ENCODE measurements around the gene CRYZL1.
"Not testable (repeated sequence)": the region's sequence is repeated elsewhere in the genome, so short reads cannot be mapped to it uniquely, and the experiment has no call there.

Gene CRYZL1

GRCh38 chr21:33634254-33634653, 7.3 kb downstream of the CRYZL1 start:
- Mint-ChIP-seq H3K9me3 (no peaks in the 10 kb centered on the region), H3K36me3 (ENCODE audit: low read depth) (peaks cover 10% of the 10 kb centered on the region), H3K4me1 (ENCODE audit: low read depth) (peaks cover 5% of the 10 kb centered on the region), H3K4me3 (no peak overlapping the region), H3K27me3 (ENCODE audit: low read depth) (no peaks in the 10 kb centered on the region), H3K27ac (no peak overlapping the region)
- no peak for DNase-seq (ENCODE audit: low spot score)

GRCh38 chr21:33626151-33626550, 15.4 kb downstream of the CRYZL1 start:
- not testable (repeated sequence) for H3K27me3 Mint-ChIP-seq (ENCODE audit: low read depth); H3K4me3 Mint-ChIP-seq; H3K27ac Mint-ChIP-seq; H3K4me1 Mint-ChIP-seq (ENCODE audit: low read depth); DNase-seq (ENCODE audit: low spot score); H3K9me3 Mint-ChIP-seq
- peaks cover 15% of the 10 kb centered on the region for H3K36me3 Mint-ChIP-seq (ENCODE audit: low read depth)

DNA sequence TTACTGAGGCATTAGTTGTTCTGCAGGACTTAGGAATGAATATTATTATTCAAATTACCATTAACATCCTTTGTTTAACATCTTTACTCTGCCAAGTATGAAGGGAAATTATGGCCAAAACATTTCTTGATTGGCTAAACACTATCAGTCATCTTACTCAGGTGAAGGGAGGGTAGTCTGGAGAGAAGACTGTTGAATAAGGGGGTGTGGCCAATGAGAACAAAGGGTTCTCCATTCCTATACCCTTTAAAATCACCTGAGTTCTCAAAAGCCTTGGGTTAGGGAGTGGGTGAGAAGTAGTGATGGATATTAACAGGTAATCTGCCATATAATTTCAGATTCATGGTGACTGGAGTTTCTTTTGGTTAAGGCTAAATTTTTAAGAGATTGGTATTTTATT, 19.3 kb downstream of the CRYZL1 start:
- no peak for DNase-seq (ENCODE audit: low spot score)
- Mint-ChIP-seq H3K4me3 (no peak overlapping the region), H3K27ac (no peak overlapping the region), H3K36me3 (ENCODE audit: low read depth) (peaks cover 20% of the 10 kb centered on the region), H3K4me1 (ENCODE audit: low read depth) (peaks cover 3% of the 10 kb centered on the region), H3K27me3 (ENCODE audit: low read depth) (no peaks in the 10 kb centered on the region), H3K9me3 (no peaks in the 10 kb centered on the region)

DNA sequence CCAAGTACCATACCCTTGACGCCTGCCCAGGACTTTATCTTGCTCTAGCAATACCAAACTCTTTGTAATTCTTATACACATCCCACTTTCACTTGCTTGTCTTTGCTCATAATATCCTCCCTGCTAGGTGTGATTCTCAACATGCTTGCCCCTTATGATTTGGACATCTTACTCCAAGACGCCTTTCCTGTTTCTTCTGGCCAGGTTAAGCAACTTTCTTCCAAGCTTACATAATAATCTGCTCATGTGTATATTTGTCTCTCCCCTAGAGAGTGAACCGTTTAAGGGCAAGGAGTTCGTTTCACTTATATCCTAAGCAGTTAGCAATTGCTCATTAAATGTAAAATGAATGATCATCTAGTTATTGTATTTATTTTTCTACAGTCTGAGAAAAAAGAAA, 21.8 kb downstream of the CRYZL1 start:
- no peaks in the 10 kb centered on the region for H3K27me3 Mint-ChIP-seq (ENCODE audit: low read depth)
- H3K9me3 Mint-ChIP-seq = no peaks in the 10 kb centered on the region
- H3K27ac Mint-ChIP-seq = no peak overlapping the region
- peaks cover 21% of the 10 kb centered on the region for H3K36me3 Mint-ChIP-seq (ENCODE audit: low read depth)
- no peak for DNase-seq (ENCODE audit: low spot score)
- H3K4me1 Mint-ChIP-seq (ENCODE audit: low read depth) = peaks cover 2% of the 10 kb centered on the region
- no peak overlapping the region for H3K4me3 Mint-ChIP-seq

- H3K4me3 Mint-ChIP-seq = no peak overlapping the region
- H3K9me3 Mint-ChIP-seq = no peaks in the 10 kb centered on the region
- H3K36me3 Mint-ChIP-seq (ENCODE audit: low read depth) = peaks cover 21% of the 10 kb centered on the region
- H3K27me3 Mint-ChIP-seq (ENCODE audit: low read depth) = no peaks in the 10 kb centered on the region
- no peak overlapping the region for H3K27ac Mint-ChIP-seq
- H3K4me1 Mint-ChIP-seq (ENCODE audit: low read depth) = peaks cover 2% of the 10 kb centered on the region
- no peak for DNase-seq (ENCODE audit: low spot score)
These were observed 23.1 kb downstream of the CRYZL1 start for GRCh38 chr21:33618407-33618806.

DNA sequence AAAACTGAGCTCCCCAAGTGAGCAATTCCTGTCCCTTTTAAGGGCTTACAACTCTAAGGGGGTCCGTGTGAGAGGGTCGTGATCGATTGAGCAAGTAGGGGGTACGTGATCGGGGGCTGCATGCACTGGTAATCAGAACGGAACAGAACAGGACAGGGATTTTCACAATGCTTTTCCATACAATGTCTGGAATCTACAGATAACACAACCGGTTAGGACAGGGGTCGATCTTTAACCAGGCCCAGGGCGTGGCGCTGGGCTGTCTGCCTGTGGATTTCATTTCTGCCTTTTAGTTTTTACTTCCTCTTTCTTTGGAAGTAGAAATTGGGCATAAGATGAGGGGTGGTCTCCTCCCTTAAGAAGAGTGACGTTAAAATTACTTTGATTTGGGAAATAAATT, 24.0 kb downstream of the CRYZL1 start:
- not testable (repeated sequence) for H3K4me1 Mint-ChIP-seq (ENCODE audit: low read depth); H3K27ac Mint-ChIP-seq

DNA sequence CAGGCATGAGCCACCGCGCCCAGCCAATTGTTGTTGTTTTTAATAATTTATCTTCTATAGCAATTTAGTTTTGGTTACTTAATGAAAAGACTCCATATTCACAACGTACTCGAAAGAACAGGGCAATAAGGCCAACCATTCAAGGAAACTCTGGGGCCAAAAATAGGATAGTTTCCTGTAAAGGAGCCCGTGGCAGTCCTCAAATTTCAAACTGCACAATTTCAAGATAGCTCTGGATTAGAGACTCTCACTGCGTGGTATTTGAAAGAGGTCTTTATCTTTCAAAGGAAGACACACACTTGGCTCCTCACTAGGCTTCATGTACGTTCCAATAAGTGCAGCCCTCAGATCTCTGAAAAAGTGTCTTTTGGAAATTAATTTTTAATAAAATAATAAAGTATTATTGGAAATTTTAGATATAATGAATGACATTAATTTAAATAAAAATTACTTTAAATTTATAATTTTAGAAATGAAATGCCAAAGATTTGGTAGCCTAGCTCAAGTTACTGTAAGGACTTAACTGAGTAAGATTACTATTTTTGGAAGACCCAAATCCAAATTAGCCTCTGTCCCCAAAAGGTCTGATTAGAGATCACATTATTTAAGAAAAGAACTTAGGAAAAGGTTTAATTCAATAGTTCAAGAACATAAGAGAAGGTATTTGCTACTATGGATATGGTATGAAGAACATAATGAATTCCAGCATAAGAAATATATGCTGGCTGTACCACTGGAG, 30.4 kb downstream of the CRYZL1 start:
- Mint-ChIP-seq H3K9me3 (no peaks in the 10 kb centered on the region), H3K27me3 (ENCODE audit: low read depth) (no peaks in the 10 kb centered on the region), H3K4me1 (ENCODE audit: low read depth) (no peaks in the 10 kb centered on the region), H3K27ac (no peak overlapping the region), H3K4me3 (no peak overlapping the region), H3K36me3 (ENCODE audit: low read depth) (peaks cover 8% of the 10 kb centered on the region)
- DNase-seq (ENCODE audit: low spot score) = no peak

More for the DNA sequence above, 24.0 kb downstream of the CRYZL1 start:
- H3K27me3 Mint-ChIP-seq (ENCODE audit: low read depth); H3K9me3 Mint-ChIP-seq; DNase-seq (ENCODE audit: low spot score); H3K4me3 Mint-ChIP-seq: not testable (repeated sequence)
- H3K36me3 Mint-ChIP-seq (ENCODE audit: low read depth) = peaks cover 22% of the 10 kb centered on the region

DNA sequence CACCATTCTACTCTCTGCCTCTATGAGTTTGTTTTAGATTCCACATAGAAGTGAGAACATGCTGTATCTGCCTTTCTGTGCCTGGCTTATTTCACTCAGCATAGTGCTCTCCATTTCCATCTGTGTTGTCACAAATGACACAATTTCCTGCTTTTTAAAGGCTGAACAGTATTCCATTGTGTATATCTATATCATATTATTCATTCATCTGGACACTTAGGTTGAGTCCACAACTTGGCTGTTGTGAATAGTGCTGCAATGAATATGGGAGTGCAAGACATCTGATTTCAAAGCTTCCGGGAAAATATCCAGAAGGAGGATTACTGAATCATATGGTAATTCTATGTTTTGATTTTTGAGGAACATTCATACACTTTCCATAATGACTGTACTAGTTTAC, 33.0 kb downstream of the CRYZL1 start:
- DNase-seq (ENCODE audit: low spot score) = no peak
- no peaks in the 10 kb centered on the region for H3K9me3 Mint-ChIP-seq
- H3K27me3 Mint-ChIP-seq (ENCODE audit: low read depth) = no peaks in the 10 kb centered on the region
- peaks cover 4% of the 10 kb centered on the region for H3K36me3 Mint-ChIP-seq (ENCODE audit: low read depth)
- no peak overlapping the region for H3K27ac Mint-ChIP-seq
- H3K4me3 Mint-ChIP-seq = no peak overlapping the region
- peaks cover 2% of the 10 kb centered on the region for H3K4me1 Mint-ChIP-seq (ENCODE audit: low read depth)

DNA sequence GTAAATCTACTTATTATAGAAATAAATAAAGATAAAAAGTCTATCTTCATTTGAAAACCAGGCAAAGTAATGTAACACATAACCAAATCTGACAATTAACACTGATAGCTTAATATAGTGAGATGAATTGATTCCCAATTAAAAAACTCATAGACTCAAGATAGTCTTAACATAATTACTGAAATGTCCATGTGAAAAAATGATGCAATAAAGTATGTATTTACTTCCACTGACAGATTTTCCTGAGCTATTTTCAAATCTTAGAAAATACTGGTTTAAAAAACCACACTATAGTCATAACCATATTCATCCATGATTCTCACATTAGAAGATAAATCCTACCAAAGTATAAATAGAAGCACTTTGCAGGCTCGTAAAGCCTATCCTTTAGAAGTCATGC, 43.5 kb downstream of the CRYZL1 start:
- H3K27me3 Mint-ChIP-seq (ENCODE audit: low read depth) = no peaks in the 10 kb centered on the region

GRCh38 chr21:33588485-33589335, 52.8 kb downstream of the CRYZL1 start, which contains the start of gene DONSON:
Gene DONSON, minus strand, starts transcription at chr21:33588684. Its CDS starts 43 bp downstream, at chr21:33588641.
- peak; percentile 92 for DNase-seq (ENCODE audit: low spot score)
- H3K27ac Mint-ChIP-seq = peak within 1 kb of the TSS; percentile 90
- peaks cover 20% of the 10 kb centered on the region for H3K36me3 Mint-ChIP-seq (ENCODE audit: low read depth)
- H3K27me3 Mint-ChIP-seq (ENCODE audit: low read depth) = no peaks in the 10 kb centered on the region
- H3K9me3 Mint-ChIP-seq = no peaks in the 10 kb centered on the region
- H3K4me1 Mint-ChIP-seq (ENCODE audit: low read depth) = peaks cover 20% of the 10 kb centered on the region
- peak within 1 kb of the TSS; percentile 94 for H3K4me3 Mint-ChIP-seq

More for the DNA sequence above, 43.5 kb downstream of the CRYZL1 start:
- H3K9me3 Mint-ChIP-seq = no peaks in the 10 kb centered on the region
- H3K4me1 Mint-ChIP-seq (ENCODE audit: low read depth) = no peaks in the 10 kb centered on the region
- no peak for DNase-seq (ENCODE audit: low spot score)
- H3K27ac Mint-ChIP-seq = no peak overlapping the region
- H3K36me3 Mint-ChIP-seq (ENCODE audit: low read depth) = peaks cover 25% of the 10 kb centered on the region
- H3K4me3 Mint-ChIP-seq = no peak overlapping the region

- H3K27me3 Mint-ChIP-seq (ENCODE audit: low read depth) = no peaks in the 10 kb centered on the region
- H3K9me3 Mint-ChIP-seq = no peaks in the 10 kb centered on the region
- peak overlapping the region; percentile 94 for H3K4me3 Mint-ChIP-seq
- peaks cover 20% of the 10 kb centered on the region for H3K4me1 Mint-ChIP-seq (ENCODE audit: low read depth)
- H3K27ac Mint-ChIP-seq = peak overlapping the region; percentile 90
- peak; percentile 35 for DNase-seq (ENCODE audit: low spot score)
- peaks cover 18% of the 10 kb centered on the region for H3K36me3 Mint-ChIP-seq (ENCODE audit: low read depth)
These were observed 53.6 kb downstream of the CRYZL1 start for GRCh38 chr21:33587792-33588484.

GRCh38 chr21:33586927-33587326, 54.6 kb downstream of the CRYZL1 start:
- peak overlapping the region; percentile 71 for H3K4me3 Mint-ChIP-seq
- peaks cover 20% of the 10 kb centered on the region for H3K4me1 Mint-ChIP-seq (ENCODE audit: low read depth)
- no peak for DNase-seq (ENCODE audit: low spot score)
- H3K36me3 Mint-ChIP-seq (ENCODE audit: low read depth) = peaks cover 26% of the 10 kb centered on the region
- no peaks in the 10 kb centered on the region for H3K27me3 Mint-ChIP-seq (ENCODE audit: low read depth)
- peak overlapping the region; percentile 2 for H3K27ac Mint-ChIP-seq
- H3K9me3 Mint-ChIP-seq = no peaks in the 10 kb centered on the region

GRCh38 chr21:33584455-33584854, 57.1 kb downstream of the CRYZL1 start:
- Mint-ChIP-seq H3K27me3 (ENCODE audit: low read depth) (no peaks in the 10 kb centered on the region), H3K4me3 (no peak overlapping the region), H3K27ac (peak overlapping the region; percentile 43), H3K36me3 (ENCODE audit: low read depth) (peaks cover 37% of the 10 kb centered on the region), H3K9me3 (no peaks in the 10 kb centered on the region), H3K4me1 (ENCODE audit: low read depth) (peaks cover 20% of the 10 kb centered on the region)
- DNase-seq (ENCODE audit: low spot score) = no peak

Data from T-helper 2 cell treated with Interferon-gamma antibody and Interleukin-4, amounts not matched to agents 5 μg/mL and 100 μg/mL, for 36 hours (primary cell).